COLO829 (cell line): ENCODE results near the gene GRIFIN.
A peak's percentile ranks its signal among the peaks of the same experiment; 100 is the strongest.

Experiments used
- DNase-seq: peaks from one replicate; pipeline ENCODE4 v3.0.0; 2012; ENCODE audit warnings: low spot score

Gene GRIFIN

DNA sequence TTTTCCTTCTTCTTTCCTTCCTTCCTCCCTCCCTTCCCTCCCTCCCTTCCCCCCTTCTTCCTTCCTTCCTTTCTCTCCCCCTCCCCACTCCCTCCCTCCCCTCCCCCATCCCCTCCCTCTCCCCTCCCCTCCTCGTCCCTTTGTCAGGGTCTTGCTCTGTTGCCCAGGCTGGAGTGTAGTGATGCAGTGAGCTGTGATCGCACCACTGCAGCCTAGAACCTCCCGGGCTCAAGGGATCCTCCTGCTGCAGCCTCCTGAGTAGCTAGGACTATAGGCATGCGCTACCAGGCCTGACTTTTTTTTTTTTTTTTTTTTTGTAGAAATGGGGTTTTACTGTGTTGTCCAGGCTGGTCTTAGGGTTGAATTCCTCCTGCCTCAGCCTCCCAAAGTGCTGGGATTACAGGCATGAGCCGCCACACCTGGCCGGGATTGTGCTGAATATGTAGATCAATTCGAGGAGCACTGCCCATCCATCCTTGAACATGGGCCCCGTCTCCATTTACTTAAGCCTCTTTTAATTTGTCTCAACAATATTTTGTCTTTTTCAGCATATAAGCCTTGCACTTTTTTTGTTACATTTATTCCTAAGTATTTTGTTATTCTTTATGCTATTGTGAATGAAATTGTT is 23.4 kb downstream of the GRIFIN start:
- DNase-seq: no peak

GRCh38 chr7:2452074-2452507 is 24.1 kb downstream of the GRIFIN start:
- DNase-seq: no peak

- peak; percentile 76 for DNase-seq
Observed at GRCh38 chr7:2451171-2452073, 24.8 kb downstream of the GRIFIN start.

DNA sequence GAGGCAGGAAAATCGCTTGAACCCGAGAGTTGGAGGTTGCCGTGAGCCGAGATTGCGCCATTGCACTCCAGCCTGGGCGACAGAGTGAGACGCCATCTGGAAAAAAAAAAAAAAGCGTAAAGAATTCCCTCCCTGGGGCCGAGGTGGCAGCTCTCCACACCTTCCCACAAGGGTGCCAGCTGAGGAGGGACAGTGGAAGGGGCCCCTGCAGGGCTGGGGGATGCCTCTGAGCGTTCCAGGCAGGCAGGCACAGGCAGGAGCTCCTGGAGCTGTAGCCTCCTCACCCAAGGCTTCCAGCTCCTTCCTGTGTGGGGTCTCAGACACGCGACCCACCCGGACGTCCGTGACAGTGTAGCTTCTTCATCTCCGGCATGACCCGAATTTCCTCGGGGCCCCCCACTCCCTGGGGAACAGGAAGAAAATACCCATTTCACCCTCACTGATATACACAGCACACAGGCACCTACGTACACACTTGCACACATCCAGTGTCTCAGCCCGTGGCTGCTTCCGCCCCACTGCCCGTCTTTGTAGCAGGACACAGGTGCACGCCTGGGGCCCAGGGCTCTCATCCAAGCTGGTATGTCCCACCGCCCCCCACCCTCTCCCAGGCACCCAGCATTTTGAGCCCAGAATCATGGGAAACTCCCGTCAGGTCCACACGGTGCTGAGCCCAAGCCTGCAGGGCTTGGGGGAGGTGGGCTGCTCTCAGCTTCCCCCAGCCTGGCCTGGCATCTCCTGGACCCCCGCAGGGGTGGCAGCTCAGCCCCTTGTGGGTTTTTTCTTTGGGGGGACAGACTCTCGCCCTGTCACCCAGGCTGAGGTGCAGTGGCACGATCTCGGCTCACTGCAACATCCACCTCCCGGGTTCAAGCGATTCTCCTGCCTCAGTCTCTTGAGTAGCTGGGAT is 25.7 kb downstream of the GRIFIN start:
- no peak for DNase-seq

DNA sequence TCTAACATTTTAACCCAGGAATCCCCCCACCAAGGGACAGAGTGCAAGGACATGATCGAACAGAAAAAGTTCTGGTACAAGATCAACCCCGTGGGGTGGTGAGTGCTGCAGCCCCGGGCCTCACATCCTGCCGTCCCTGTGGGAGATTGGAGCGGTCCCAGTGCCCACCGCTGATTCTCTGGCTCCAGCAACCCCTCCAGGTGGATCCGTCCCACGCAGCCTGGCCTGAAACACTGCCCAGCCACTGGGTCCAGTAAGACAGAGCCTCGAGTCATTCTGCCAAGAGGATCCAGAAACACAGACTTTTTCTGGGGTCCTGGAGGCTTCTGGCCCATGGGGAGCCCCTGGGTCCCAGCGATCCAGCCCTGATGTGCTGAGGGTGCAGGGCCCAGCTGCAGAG is 29.5 kb downstream of the GRIFIN start:
- no peak for DNase-seq

GRCh38 chr7:2445898-2446555 is 30.2 kb downstream of the GRIFIN start:
- DNase-seq: no peak

DNA sequence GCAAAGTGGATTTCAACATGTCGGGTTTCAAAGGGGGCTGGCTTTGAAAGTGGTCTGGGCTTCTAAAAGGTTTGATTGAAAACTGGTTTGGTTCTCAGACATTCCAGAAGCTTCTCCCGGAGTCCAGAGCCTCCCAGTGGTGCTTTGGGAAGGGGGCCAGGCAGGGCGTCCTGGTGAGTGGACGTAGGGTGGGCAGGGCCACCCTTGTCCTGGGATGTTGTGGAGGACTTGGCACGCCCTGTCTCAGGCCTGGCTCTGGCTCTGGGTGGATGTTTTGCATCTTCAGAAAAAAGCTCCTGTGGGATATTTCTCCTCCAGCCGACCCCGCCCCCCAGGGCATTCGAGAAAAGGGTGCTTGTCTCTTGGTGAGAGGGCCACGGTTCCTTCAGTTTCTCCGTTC is 31.2 kb downstream of the GRIFIN start:
- no peak for DNase-seq

DNA sequence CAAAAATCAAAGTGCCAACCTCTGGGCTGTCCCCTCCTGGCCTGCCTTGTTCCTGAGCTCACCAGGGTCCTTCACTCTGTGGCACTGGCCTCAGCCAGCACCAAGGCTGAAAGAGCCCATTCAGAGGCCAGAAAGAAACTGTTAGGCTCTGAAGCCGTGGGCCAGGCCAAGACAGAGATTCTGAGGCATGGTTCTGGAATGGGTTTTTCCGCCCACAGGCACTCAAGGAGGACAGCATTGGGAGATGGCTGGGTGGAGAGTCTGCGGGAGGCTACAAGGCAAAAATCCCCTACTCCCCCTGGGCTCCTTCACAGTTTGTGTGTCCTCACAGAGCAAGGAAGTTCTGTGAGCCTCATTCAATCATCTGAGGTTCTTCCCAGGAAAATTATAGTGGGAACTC is 31.7 kb downstream of the GRIFIN start:
- peak; percentile 29 for DNase-seq

DNA sequence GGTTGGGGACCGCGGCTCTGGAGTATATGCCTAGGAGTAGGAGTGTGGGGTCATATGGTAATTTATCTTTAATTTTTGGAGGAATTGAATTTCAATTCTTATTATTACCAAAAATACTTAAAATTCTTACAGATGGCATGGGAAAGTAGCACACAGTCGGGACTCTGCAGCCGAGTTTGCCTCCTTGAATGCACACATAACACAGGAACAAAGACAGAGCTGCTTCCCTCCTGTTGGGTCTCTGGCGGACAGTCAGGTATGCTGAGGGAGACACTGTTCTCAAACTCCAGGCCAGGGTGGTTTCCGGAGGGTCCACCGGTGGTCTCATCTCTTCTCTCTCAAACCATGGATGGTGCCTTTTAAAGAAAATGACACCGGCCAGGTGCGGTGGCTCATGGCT is 32.7 kb downstream of the GRIFIN start:
- DNase-seq: no peak

- no peak for DNase-seq
Observed at GRCh38 chr7:2441430-2442058, 34.7 kb downstream of the GRIFIN start.

DNA sequence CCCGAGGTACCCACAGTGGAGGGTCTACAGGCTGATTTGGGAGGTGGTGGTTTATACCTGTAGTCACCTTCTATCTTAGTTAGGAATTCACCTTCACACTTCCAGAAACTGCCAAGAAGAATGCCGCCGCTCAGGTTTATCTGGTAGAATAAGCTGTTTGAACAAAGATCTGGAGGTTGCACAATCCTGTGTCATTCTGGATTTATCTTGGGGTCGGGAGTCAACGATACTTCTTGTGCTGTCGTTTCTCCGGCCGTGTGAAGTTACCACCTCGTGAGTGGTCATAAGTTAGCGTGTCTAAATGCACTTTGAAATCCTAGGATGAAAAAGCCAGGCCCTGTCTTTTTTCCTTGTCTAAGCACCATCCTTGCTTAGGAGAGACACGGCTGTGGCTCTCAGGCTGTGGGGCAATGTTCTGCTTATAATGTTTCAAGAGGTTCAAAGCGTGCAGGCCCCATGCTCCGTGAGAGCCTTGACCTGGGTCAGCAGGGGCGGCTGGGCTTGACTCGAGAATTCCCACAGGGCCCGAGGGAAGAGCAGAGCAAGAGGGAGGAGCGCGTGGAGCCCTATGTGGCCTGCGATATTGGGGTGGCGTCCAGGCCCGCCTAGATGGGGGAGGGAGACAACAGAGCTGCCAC is 35.5 kb downstream of the GRIFIN start:
- no peak for DNase-seq

- no peak for DNase-seq
Observed at GRCh38 chr7:2438775-2439174, 37.4 kb downstream of the GRIFIN start.

DNA sequence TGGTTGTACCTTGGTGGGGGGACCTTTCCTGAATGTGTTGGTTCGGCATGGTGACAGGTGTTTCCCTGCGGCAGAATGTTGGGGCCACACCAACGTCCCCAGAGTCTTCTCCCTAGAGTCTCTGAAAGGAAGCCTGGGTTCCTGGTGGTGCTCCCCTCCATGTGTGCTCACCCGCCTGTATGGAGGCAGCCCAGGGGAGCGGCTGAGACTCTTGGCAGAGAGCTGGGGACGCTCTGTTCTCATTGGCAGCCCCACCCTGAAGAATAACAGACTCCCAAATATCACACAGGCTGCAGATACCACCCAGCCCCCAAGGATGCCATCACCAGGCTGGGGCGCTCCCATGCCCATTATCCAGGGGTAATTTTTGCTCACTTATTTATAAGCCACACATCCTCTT is 38.0 kb downstream of the GRIFIN start:
- DNase-seq: no peak

DNA sequence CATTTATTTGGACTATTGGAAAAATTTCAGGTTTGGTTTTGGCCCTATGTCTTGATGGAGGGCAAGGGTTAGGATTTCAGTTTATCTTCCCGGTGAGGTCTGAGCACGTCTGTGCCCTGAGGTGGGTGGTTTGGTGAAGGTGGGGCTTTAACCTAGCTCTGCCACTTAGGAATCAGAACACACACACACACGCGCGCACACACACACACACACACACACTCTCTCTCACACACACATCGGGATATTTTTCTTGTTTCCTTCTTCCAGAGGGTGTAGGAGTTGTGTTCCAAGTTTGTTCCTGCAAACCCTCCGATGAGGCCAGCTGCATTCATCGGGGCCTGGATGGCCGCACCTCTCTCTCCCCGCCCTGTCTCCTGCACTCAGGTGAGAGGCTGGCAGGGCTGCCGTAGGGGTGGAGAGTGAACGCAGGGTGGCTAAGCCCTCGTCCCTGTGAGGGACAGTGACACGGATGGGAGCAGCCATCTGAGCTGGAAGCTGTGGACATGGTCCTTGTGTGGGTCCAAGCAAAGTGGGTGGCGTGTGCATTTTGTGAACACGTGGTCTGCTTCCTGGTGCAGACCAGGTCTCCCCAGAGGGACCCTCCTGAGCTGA is 38.6 kb downstream of the GRIFIN start:
- DNase-seq: no peak

DNA sequence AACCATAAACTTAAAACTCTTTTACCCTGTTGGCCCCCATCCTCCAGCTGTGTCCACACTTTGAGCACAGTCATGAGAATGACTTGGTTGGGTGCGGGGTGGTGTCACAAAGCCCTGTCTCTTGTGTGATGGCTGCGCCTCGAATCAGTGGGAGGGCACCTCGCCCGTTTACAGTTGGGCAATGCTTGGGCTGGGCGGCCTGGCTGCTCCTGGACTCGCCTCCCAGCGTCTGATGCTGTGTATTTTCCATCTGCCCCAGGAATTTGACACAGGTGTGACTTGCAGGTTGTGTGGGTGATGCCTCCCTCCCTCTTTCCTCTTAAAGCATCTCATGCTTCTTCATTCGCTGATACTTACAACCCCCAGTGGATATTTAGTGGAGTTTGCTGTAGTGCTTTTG is 39.1 kb downstream of the GRIFIN start:
- DNase-seq: no peak

GRCh38 chr7:2436341-2437104 is 39.7 kb downstream of the GRIFIN start:
- DNase-seq: no peak

GRCh38 chr7:2435146-2435545 is 41.1 kb downstream of the GRIFIN start:
- DNase-seq: no peak

DNA sequence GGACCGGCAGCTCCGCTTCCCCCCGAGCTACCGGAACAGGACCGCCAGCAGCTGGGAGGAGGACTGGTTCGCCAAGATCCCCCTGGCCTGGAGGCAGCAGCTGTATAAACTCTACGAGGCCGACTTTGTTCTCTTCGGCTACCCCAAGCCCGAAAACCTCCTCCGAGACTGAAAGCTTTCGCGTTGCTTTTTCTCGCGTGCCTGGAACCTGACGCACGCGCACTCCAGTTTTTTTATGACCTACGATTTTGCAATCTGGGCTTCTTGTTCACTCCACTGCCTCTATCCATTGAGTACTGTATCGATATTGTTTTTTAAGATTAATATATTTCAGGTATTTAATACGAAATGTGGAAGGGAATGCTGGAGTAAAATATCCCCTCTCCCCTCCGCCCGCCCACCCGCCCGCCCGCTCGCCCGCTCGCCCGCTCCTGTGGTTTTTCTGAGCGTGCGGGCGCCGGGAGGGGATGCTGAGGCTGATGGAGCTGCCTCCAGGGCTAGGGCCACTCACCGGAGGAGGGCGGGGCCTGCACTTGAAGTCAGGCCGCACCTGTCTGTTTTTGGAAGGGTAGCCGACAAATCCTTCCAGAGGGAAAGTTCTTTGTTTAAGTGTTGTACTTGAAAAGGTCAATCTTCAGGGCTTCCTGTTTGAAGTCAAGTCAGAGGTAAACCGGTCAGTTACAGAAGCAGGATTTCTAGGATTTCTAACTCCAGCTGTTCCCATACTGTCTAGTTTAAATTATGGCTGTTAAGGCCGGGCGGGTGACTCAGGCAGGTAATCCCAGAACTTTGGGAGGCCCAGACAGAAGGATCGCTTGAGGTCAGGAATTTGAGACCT is 42.3 kb downstream of the GRIFIN start:
- DNase-seq: no peak
